ENCODE measurements around the gene ATP8B1.

ATP8B1 gene

DNA sequence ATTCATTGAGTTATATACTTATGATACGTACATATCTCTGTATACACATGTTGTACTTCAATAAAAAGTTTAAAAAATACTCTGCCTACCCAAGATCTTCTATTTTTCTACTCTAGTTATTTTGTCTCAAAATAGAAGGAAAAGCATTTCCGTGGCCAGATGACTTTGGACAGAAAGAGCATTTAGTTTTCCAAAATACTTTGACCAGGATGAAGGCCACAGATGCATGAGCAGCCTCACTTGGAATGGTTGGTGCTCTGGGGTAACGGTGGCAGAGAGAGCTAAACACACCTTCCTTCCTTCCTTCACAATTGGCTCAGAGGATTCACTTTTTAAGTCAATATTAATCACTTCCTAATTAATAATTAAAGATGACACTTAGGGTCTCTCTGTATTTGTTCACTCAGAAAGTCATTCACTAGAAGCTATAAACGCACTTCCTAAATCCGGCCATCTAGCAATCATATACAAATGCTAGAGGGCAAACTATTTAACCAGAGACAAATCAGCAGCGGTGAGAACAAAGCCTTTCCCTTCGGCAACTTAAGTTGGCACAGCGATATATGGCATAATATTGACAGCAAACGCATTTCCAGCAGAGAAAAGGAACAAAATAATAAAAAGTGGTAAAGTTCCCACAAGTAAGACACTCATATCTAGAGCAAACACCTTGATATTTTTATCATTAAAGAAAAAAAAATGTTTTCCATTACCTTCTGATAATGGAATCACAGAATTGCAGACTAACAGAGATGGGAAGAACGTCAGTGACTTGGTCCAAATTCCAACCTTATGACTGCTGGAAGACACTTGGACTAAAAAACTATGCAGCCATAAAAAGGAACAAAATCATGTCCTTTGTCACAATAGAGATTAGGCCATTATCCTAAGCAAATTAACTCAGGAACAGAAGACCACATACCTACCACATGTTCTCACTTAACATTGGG lies 125.6 kb downstream of the ATP8B1 start:
- no peak for TF ChIP-seq ZNF274 (IDR thresholded peaks at IDR 0.05; ENCODE audit: low read depth, low read length)
- H3K4me3 ChIP-seq (ENCODE audit: low read length) = no peak overlapping the region

DNA sequence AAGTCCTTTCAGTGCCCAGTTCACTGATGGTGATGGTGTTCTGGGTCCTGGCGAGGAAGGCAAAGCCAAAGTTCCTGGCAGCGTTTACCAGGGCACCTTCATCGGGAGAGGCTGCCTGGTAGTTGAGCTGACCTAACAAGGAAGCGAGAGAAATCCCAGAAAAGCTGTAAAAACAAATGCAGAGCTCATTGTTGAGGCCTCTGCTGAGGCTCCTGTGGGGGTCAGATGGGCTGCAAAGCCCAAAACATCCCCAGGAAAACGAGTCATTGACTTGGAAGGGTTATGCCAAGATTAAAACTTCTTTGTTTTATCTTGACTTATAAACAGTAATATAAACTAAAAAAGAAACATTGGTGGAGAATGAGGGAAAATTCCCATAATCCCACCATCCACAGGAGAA lies 128.2 kb downstream of the ATP8B1 start:
- H3K4me3 ChIP-seq (ENCODE audit: low read length) = no peak overlapping the region
- TF ChIP-seq ZNF274 (IDR thresholded peaks at IDR 0.05; ENCODE audit: low read depth, low read length) = no peak

DNA sequence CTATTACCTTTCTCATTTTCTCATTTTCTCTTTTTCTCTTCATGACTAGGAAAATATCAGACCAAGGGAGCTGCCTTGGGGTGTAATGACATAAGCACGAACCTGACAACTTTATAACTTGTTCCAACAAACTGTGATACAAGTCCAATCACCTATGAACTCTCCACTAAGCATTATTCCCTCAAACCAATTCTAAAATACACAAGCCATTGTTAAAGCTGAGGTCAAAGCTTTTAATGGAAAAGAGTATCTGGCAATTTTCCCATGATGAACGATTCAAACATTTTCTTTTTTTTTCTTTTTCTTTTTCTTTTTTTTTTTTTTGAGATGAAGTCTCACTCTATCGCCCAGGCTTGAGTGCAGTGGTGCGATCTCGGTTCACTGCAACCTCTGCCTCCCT lies 133.1 kb downstream of the ATP8B1 start:
- H3K4me3 ChIP-seq (ENCODE audit: low read length) = no peak overlapping the region
- no peak for TF ChIP-seq ZNF274 (IDR thresholded peaks at IDR 0.05; ENCODE audit: low read depth, low read length)

DNA sequence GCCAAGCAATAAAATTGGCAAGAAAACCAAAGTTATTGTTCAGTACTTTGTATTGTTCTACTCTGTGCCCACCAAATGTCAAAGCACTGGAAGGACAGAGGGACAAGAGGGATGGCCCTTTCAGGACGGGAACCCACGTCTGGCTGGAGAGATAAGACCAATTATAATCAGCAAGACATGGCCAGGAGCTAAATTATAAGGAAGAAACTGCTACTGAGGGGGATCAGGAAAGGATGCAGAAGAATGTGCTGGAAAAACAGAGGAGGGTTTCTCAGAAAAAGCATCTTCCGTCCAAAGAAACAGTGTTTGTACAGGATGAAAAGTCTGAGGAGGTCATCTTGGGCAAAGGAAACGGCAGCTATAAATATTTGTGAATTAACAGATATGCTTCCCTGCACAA lies 135.1 kb downstream of the ATP8B1 start:
- H3K4me3 ChIP-seq (ENCODE audit: low read length) = no peak overlapping the region
- TF ChIP-seq ZNF274 (IDR thresholded peaks at IDR 0.05; ENCODE audit: low read depth, low read length) = no peak

DNA sequence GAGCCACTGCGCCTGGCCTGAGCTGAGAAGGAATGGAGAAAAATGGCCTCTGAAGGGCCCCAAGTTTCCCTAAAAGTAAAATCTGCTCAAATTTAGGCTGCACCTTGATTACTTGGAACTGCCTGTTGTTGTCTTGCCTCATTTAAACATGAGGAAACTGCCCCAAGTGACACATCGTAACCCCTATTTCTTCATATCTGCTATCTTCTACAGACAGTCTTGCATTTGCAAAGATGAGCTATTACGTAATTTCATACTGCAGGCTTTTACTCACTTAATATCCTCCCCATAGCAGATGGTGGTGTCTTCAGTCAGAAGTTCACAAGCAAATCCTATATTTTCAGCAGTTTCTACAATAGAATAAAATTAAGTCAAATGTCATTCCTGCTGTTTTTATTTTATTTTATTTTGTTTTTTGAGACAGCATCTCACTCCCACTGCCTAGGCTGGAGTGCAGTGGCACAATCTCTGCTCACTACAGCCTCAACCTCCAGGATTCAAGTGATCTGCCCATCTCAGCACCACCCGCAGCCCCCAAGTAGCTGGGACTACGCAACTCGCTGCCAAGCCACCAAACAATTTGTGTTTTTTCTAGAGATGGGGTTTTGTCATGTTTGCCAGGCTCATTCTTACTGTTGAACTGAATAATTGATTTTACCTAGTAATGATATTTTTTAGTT lies 136.2 kb downstream of the ATP8B1 start:
- H3K4me3 ChIP-seq (ENCODE audit: low read length) = no peak overlapping the region
- no peak for TF ChIP-seq ZNF274 (IDR thresholded peaks at IDR 0.05; ENCODE audit: low read depth, low read length)

DNA sequence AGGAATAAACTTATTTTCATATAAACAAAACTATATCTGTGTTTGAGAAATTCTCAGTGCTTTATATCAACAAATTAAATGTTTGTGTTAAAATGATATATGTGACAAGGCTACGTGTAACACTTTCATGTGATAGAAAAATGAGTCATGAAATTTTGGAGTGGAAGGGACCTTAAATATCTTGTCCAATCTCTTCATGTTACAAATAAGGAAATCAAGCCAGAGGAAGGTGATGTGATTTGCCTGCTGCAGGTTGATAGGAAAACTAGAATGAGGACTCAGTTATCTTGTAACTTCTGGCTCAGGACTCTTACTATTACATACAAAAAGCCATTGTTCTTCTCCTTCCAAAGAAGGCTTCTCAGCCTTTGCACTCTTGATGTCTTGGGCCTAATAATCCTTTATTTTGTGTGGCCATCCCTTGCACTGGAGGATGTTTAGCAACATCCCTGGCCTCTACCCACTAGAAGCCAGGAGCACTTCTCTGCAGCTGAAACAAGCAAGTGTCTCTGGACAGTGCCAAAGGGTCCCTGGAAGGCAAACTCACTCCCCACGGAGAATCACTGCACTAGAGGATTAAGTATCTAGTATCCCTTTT lies 138.4 kb downstream of the ATP8B1 start:
- TF ChIP-seq ZNF274 (IDR thresholded peaks at IDR 0.05; ENCODE audit: low read depth, low read length) = no peak
- no peak overlapping the region for H3K4me3 ChIP-seq (ENCODE audit: low read length)

DNA sequence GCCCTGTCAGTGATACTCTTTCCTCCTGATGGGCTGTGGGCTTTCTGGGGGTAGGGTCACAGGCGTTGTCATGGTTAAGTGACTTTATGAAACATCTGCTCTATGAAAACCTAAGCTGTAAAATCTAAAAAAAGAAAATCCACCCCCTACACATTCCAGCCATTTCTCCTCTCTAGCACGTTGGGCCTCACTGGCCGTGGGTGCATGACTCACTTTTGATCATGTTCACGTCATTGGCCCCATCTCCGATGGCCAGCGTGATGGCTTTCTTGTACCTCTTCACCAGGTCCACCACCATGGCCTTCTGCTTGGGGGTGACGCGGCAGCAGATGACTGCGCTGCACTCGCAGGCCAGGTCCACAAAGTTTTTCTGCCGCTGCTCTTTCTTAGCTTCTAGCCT lies 142.2 kb downstream of the ATP8B1 start:
- H3K4me3 ChIP-seq (ENCODE audit: low read length) = no peak overlapping the region
- no peak for TF ChIP-seq ZNF274 (IDR thresholded peaks at IDR 0.05; ENCODE audit: low read depth, low read length)

DNA sequence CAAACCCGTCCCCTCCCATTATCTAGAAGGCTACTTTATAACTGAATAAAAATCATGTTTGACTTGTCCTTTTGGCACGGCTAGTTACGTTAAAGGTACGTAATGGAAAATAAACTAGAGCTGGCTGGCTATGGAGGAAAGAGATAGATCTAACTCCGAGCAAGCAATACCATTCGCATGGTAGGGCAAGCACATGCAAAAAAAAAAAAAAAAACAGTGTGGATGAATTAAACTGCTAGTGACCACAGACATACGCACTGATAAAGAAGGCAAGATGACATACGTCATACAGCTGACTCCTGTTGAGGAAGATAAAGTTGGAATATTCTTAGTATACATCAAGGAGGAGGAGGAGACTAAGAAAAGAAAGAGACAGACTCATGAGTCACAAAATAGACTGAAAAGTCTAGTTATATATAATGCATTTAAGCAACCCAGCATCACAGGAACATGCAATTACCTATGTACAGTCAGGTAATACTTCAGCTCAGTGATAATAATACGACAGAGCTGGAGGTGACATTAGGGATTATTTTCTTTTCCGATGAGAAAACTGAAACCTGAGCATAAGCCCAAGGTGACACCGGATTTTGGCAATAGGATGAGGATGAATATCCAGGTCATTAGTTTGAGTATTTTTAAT lies 143.5 kb downstream of the ATP8B1 start:
- no peak for TF ChIP-seq ZNF274 (IDR thresholded peaks at IDR 0.05; ENCODE audit: low read depth, low read length)
- H3K4me3 ChIP-seq (ENCODE audit: low read length) = no peak overlapping the region

DNA sequence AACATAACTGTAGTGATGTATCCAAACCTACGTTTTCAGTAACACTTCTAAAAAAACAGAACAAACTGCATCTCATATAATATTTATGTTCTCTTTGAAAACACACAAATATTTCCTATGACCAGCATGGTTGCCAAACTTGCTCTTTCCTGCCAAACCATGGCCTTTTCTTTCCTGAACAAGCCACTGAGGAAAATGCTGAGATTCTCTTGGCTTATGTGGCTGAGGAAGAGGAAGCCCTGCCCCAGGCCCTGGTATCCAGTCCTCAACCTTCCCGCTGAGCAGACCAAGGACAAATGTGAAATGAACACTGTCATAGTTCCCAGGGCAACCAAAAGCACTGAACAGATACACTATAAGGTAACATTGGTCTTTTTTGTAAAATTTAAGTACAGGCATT lies 145.6 kb downstream of the ATP8B1 start:
- TF ChIP-seq ZNF274 (IDR thresholded peaks at IDR 0.05; ENCODE audit: low read depth, low read length) = no peak
- no peak overlapping the region for H3K4me3 ChIP-seq (ENCODE audit: low read length)

DNA sequence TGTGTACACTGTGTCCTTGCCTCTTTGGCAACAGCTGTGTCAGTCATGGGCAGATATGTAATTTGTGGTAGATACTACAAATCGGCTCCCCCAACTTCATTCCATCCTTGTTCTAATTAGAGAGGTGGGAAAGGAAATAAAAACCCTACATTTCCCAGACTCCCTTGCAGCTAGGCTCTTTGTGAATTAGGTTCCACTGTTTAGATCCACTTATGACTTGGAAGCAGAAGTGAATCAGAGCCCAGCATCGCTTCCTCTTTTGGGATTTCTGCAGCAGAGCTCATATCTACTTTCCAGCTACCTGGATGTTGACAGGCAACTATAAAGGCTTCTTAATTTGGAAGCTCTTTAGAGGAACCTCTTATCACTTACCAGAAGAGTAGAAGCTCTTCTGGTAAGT lies 147.4 kb downstream of the ATP8B1 start:
- TF ChIP-seq ZNF274 (IDR thresholded peaks at IDR 0.05; ENCODE audit: low read depth, low read length) = no peak
- H3K4me3 ChIP-seq (ENCODE audit: low read length) = no peak overlapping the region

DNA sequence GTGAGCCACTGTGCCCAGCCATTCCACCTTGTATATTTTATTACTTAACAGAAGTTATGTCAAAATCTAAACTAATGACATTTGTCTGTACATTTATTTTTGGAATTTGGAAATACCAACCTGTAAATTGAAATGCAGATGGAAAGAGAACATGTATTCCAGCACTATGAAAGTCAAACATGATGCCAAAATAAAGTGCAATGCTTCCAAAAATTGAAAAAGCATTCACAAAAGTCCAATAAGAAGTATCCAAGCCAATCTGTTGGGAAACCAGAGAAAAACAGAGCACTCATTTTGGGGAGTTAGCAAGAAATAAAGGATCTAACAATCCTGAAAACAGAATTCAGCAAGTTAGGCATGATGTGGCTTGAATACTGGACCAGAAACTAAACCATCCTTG lies 151.2 kb downstream of the ATP8B1 start:
- H3K4me3 ChIP-seq (ENCODE audit: low read length) = no peak overlapping the region
- no peak for TF ChIP-seq ZNF274 (IDR thresholded peaks at IDR 0.05; ENCODE audit: low read depth, low read length)

DNA sequence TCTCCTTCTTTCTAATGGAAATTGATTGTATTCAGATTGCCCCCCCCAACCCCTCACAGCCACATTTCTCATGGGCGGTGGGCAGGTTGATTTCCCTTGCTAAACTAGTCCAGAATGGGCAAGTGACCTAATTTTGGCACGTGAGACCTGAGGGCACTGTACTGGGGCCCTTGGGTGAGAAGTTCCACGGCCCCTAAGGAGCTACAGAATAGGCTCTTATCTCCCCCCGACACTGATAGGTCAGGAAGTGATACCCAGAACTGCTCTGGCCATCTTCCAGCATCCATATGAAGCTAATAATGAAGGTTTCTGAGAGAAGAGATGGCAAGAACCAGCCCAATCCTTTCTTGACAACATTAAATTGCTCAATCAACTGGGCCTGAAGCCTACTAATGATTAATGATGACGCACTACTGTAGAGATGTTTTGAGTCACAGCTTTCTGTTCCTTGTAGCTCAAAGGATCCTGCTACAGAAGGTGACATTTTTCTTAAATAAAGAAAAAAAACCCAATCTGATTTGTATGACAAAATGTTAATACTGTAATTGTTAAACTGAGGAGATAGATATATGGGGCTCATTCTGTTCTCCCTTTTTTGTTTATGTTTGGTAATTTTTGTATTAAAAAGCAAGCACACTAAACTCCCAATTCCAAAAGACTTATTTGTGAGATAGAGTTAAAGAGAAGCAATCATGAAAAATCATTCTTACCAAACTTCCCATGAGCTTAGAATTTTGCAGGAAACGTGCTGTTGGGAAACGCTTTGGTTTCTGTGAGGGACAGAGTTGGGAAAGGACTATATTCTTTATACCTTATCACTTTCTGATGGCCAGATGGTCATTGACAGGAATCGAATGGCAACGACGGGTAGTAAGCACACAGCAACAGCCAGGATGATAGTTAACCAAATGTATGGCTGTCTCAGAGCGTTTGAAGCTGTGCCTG lies 153.3 kb downstream of the ATP8B1 start:
- no peak overlapping the region; the same call in 1 of the 2 replicates for H3K4me3 ChIP-seq (ENCODE audit: low read length)
- no peak for TF ChIP-seq ZNF274 (IDR thresholded peaks at IDR 0.05; ENCODE audit: low read depth, low read length)

DNA sequence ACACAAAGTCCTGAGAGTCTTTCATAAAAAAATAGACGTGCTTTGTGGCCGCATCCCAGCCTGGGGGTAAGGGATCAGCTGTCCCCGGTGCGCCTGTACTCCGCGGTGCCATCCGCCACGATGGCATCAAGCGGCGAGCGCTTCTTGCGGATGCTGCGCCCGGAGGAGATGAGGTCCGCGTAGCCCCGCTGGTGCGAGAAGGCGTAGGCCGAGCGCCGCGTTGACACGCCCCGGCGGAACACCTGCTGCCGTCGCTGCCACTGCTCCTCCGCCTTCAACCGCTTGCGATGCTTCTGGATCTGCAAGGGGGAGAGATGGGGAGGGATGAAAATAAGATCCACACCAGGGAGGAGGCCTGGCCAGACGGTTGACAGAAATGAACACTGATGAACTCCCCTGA lies 154.7 kb downstream of the ATP8B1 start:
- H3K4me3 ChIP-seq (ENCODE audit: low read length) = no peak overlapping the region
- TF ChIP-seq ZNF274 (IDR thresholded peaks at IDR 0.05; ENCODE audit: low read depth, low read length) = no peak

Measured in GM08714 (cell line).